ENCODE data around the gene EEF1AKMT2.

DNA sequence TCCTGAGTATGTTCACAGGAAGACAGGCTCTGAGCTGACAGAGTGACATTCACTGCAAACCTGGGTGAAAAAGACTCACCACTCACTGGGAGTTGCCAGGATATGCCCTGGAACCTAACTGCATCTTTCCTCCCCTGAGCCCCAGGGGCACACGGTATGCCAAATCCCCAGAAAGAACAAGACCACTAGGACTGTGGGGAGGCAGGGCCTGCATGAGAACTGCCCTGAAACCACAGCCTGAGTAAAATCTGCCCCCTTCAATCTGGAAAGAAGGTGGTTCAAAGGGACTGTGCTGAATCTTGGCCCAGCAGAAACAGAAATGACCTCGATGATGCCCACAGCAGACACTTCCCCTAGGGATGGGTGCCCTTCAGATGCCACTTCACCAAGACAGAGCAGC is 54.0 kb downstream of the EEF1AKMT2 start:
- TF ChIP-seq, protein P1, sequence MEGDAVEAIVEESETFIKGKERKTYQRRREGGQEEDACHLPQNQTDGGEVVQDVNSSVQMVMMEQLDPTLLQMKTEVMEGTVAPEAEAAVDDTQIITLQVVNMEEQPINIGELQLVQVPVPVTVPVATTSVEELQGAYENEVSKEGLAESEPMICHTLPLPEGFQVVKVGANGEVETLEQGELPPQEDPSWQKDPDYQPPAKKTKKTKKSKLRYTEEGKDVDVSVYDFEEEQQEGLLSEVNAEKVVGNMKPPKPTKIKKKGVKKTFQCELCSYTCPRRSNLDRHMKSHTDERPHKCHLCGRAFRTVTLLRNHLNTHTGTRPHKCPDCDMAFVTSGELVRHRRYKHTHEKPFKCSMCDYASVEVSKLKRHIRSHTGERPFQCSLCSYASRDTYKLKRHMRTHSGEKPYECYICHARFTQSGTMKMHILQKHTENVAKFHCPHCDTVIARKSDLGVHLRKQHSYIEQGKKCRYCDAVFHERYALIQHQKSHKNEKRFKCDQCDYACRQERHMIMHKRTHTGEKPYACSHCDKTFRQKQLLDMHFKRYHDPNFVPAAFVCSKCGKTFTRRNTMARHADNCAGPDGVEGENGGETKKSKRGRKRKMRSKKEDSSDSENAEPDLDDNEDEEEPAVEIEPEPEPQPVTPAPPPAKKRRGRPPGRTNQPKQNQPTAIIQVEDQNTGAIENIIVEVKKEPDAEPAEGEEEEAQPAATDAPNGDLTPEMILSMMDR (IDR thresholded peaks at IDR 0.05): no peak
- TF ChIP-seq POLR2A (IDR thresholded peaks at IDR 0.05): no peak
